ENCODE results near the gene GLI2. TPM values are rescaled to one million over a fixed set of nuclear protein-coding genes. Genes with fewer than 3 reads are reported as not detected.

GLI2 gene
- total and polyA plus RNA-seq, 2 donors from 2014 or later: 0.32 to 3.7 TPM

DNA sequence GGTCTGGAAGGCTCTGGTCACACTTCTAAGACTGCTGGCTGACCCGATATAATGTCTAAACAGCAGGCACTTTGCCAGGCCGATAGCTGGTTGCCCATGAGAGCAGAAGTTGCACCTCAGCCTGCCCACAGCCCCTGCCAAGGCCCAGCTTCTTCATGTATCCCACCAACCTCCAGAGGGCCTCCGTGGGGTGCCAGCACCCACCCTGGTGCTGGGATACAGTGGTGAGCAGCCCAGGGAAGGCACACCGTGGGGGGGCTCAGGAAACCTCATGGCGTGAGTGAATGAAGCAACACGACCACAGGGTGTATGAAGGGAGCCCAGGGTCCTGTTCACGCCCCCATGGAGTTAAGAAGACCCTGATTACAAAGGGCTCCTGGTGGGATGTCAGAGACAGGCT is 16.2 kb upstream of the GLI2 start:
- H3K9me3 ChIP-seq (ENCODE audit: control insufficient read depth in 2 of 3, insufficient read depth in 1 of 3, low read length in 3 of 3): peaks cover 0 to 1% (median 0%) of the 10 kb centered on the region in 3 donors
- peaks cover 0 to 2% (median 0%) of the 10 kb centered on the region in 3 donors for H3K4me1 ChIP-seq (ENCODE audit: control insufficient read depth in 2 of 3, insufficient read depth in 2 of 3, low read depth in 1 of 3, low read length in 3 of 3)
- no peaks in the 10 kb centered on the region for H3K27me3 ChIP-seq (ENCODE audit: control insufficient read depth, insufficient read depth, low read length)
- H3K36me3 ChIP-seq (ENCODE audit: control insufficient read depth in 2 of 3, insufficient read depth in 3 of 3, low read length in 3 of 3): no peaks in the 10 kb centered on the region
- no peak overlapping the region for H3K27ac ChIP-seq (ENCODE audit: low read depth in 2 of 2, low read length in 2 of 2)
- intact Hi-C loops (cut with DNase I): no loop called here
- TF ChIP-seq, protein P1, sequence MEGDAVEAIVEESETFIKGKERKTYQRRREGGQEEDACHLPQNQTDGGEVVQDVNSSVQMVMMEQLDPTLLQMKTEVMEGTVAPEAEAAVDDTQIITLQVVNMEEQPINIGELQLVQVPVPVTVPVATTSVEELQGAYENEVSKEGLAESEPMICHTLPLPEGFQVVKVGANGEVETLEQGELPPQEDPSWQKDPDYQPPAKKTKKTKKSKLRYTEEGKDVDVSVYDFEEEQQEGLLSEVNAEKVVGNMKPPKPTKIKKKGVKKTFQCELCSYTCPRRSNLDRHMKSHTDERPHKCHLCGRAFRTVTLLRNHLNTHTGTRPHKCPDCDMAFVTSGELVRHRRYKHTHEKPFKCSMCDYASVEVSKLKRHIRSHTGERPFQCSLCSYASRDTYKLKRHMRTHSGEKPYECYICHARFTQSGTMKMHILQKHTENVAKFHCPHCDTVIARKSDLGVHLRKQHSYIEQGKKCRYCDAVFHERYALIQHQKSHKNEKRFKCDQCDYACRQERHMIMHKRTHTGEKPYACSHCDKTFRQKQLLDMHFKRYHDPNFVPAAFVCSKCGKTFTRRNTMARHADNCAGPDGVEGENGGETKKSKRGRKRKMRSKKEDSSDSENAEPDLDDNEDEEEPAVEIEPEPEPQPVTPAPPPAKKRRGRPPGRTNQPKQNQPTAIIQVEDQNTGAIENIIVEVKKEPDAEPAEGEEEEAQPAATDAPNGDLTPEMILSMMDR (IDR thresholded peaks at IDR 0.05; ENCODE audit: borderline replicate concordance, extremely low read depth, insufficient read depth): no peak
- FAIRE-seq: no peak
- H3K9ac ChIP-seq (ENCODE audit: low read length in 3 of 3): no peak overlapping the region
- peak in 1 of 5 donors; percentile 22 for DNase-seq
- no peak overlapping the region for H3K4me3 ChIP-seq (ENCODE audit: low read length in 3 of 3)

DNA sequence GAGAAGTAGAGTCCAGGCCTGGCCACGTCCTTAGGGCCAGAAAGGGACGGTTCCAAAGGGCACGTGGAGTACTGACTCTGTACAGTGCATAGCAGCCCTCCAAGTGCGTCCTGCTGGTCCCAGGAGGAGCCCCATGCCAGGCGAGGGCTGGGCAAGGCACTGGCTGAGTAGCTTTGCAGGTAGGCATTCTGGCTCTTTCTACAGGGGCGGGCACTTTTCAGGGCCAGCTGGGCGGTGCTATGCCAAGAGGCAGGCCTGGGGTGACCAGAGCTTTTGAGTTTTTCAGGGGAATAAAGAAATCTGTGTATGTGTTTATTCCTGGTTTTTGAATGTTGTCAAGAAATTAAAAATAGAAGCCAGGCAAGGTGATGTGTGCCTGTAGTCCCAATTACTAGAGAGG is 15.4 kb upstream of the GLI2 start:
- Histone ChIP-seq H3K36me3 (ENCODE audit: control insufficient read depth in 2 of 3, insufficient read depth in 3 of 3, low read length in 3 of 3) (no peaks in the 10 kb centered on the region), H3K9ac (ENCODE audit: low read length in 3 of 3) (no peak overlapping the region), H3K27ac (ENCODE audit: low read depth in 2 of 2, low read length in 2 of 2) (no peak overlapping the region), H3K4me3 (ENCODE audit: low read length in 3 of 3) (no peak overlapping the region), H3K27me3 (ENCODE audit: control insufficient read depth, insufficient read depth, low read length) (no peaks in the 10 kb centered on the region), H3K4me1 (ENCODE audit: control insufficient read depth in 2 of 3, insufficient read depth in 2 of 3, low read depth in 1 of 3, low read length in 3 of 3) (peaks cover 0 to 2% (median 0%) of the 10 kb centered on the region in 3 donors), H3K9me3 (ENCODE audit: control insufficient read depth in 2 of 3, insufficient read depth in 1 of 3, low read length in 3 of 3) (peaks cover 0 to 8% (median 0%) of the 10 kb centered on the region in 3 donors)
- no peak for FAIRE-seq
- TF ChIP-seq, protein P1 (IDR thresholded peaks at IDR 0.05; ENCODE audit: borderline replicate concordance, extremely low read depth, insufficient read depth): no peak
- intact Hi-C loops (cut with DNase I): no loop called here
- DNase-seq: peak in 1 of 5 donors; percentile 19

DNA sequence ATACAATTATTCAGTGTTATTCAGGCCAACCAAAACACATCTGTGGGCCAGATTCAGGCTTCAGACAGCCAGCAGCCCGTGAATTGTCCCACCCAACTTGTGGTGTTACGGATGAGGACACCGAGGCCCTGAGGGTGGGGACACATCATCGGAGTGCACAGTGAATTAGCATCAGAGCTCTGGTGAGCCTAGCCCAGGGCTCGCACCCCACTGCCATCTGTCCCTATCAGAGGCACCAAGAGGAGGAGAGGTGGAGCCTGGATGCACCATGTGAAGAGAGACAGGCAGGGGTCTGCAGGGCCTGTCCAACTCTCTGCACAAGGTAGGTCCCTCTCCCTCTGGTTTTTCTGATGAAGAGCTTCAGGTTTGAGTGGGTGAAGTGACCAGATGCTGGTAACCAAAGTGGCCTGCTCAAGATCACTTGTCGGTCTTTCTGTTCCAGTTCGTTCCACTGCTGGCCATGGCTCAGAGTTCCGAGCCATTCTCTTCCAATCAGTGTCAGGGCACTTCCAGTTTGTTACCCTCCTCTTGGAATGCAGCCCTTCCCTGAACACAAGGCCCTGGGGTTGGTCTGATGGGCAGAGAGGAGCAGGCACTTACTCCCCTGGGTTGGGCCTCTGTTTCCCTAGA is 14.8 kb upstream of the GLI2 start:
- no peak overlapping the region for H3K4me3 ChIP-seq (ENCODE audit: low read length in 3 of 3)
- H3K4me1 ChIP-seq (ENCODE audit: control insufficient read depth in 2 of 3, insufficient read depth in 2 of 3, low read depth in 1 of 3, low read length in 3 of 3): peaks cover 0 to 2% (median 0%) of the 10 kb centered on the region in 3 donors
- DNase-seq: peak in 1 of 5 donors; percentile 21
- TF ChIP-seq, protein P1 (IDR thresholded peaks at IDR 0.05; ENCODE audit: borderline replicate concordance, extremely low read depth, insufficient read depth): no peak
- no peaks in the 10 kb centered on the region for H3K36me3 ChIP-seq (ENCODE audit: control insufficient read depth in 2 of 3, insufficient read depth in 3 of 3, low read length in 3 of 3)
- peaks cover 0 to 8% (median 2%) of the 10 kb centered on the region in 3 donors for H3K9me3 ChIP-seq (ENCODE audit: control insufficient read depth in 2 of 3, insufficient read depth in 1 of 3, low read length in 3 of 3)
- FAIRE-seq: no peak
- intact Hi-C loops (cut with DNase I): no loop called here
- H3K27ac ChIP-seq (ENCODE audit: low read depth in 2 of 2, low read length in 2 of 2): no peak overlapping the region
- H3K9ac ChIP-seq (ENCODE audit: low read length in 3 of 3): no peak overlapping the region
- no peaks in the 10 kb centered on the region for H3K27me3 ChIP-seq (ENCODE audit: control insufficient read depth, insufficient read depth, low read length)

DNA sequence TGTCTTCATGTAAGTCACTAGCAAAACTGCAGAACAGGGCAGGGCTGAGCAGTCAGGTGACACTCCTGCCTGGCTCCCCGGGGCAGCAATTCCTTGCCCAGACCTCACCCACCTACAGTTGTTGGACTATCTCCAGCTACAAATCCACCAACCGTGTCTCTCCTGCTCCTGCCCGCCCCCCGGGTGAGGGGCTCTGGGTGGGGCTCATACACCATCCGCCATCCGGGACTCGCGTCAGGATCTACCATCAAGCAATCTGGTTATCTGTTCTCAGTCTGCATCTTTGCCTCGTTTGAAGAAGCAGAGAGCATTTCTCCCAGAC is 13.5 kb upstream of the GLI2 start:
- Histone ChIP-seq H3K27ac (ENCODE audit: low read depth in 2 of 2, low read length in 2 of 2) (no peak overlapping the region), H3K4me3 (ENCODE audit: low read length in 3 of 3) (no peak overlapping the region), H3K27me3 (ENCODE audit: control insufficient read depth, insufficient read depth, low read length) (no peaks in the 10 kb centered on the region), H3K36me3 (ENCODE audit: control insufficient read depth in 2 of 3, insufficient read depth in 3 of 3, low read length in 3 of 3) (no peaks in the 10 kb centered on the region), H3K9ac (ENCODE audit: low read length in 3 of 3) (no peak overlapping the region), H3K4me1 (ENCODE audit: control insufficient read depth in 2 of 3, insufficient read depth in 2 of 3, low read depth in 1 of 3, low read length in 3 of 3) (peaks cover 0 to 2% (median 0%) of the 10 kb centered on the region in 3 donors), H3K9me3 (ENCODE audit: control insufficient read depth in 2 of 3, insufficient read depth in 1 of 3, low read length in 3 of 3) (peaks cover 0 to 8% (median 4%) of the 10 kb centered on the region in 3 donors)
- TF ChIP-seq, protein P1 (IDR thresholded peaks at IDR 0.05; ENCODE audit: borderline replicate concordance, extremely low read depth, insufficient read depth): no peak
- intact Hi-C loops (cut with DNase I): no loop called here
- FAIRE-seq (no peak), DNase-seq (no peak)

Data from kidney (tissue), 14 donors.